SK-N-SH (cell line): ENCODE results near the gene ADGRL3. TPM values are rescaled to one million over a fixed set of nuclear protein-coding genes. Genes with fewer than 3 reads are reported as not detected.

Experiments
- CTCF ChIA-PET: fragments of 300-600, 350-600 bp; formaldehyde crosslinking; extraction: SDS; loops from one replicate; lab custom pipeline; 2021; lab: Yijun Ruan, JAX
- POLR2A ChIA-PET: fragments of 350-600 bp; sonication (Branson Sonifier 250); formaldehyde crosslinking; extraction: SDS; loops from one replicate; lab custom pipeline; 2020; ENCODE audit warnings: antibody characterized with exemption, inconsistent platforms; lab: Yijun Ruan, JAX
- DNase-seq: peaks from one replicate; pipeline ENCODE4 v3.0.0; 2012
- H2AFZ ChIP-seq: fragments of 200-600 bp; sonication (generic); 2 replicates; pipeline ENCODE4 v1.8.1; 2016; ENCODE audit warnings: antibody characterized with exemption, mild to moderate bottlenecking, low read depth
- H3F3A ChIP-seq: fragments of 200-600 bp; sonication (generic); replicated peaks from 2 replicates; pipeline ENCODE3; 2016; ENCODE audit warnings: antibody characterized with exemption, mild to moderate bottlenecking; ENCODE audit not compliant: insufficient read depth
- H3K27ac ChIP-seq, 2 experiments: fragments of 200-500 bp in 1 of 2; fragments of 200-600 bp in 1 of 2; sonication (Bioruptor generic) in 1 of 2; sonication (generic), shearing (Covaris generic) in 1 of 2; 2 replicates each; pipeline versions ENCODE4 v1.5.1 to v1.6.1; 2014 to 2016; ENCODE audit warnings: low read depth in 2 of 2, inconsistent platforms in 1 of 2, low read length in 1 of 2, mild to moderate bottlenecking in 1 of 2, mixed read lengths in 1 of 2
- H3K27me3 ChIP-seq: fragments of 200-600 bp; sonication (generic), shearing (Covaris generic); 2 replicates; pipeline ENCODE4 v1.6.1; 2016; ENCODE audit warnings: mixed run types; ENCODE audit not compliant: insufficient read depth
- H3K36me3 ChIP-seq, 2 experiments: fragments of 200-500 bp in 1 of 2; fragments of 200-600 bp in 1 of 2; sonication (Bioruptor generic) in 1 of 2; sonication (generic) in 1 of 2; replicated peaks in 1 of 2; 2 replicates each; pipeline versions ENCODE3 to v1.5.1; 2014 to 2016; ENCODE audit warnings: low read length in 1 of 2, mild to moderate bottlenecking in 1 of 2; ENCODE audit not compliant: insufficient read depth in 2 of 2, control insufficient read depth in 1 of 2
- H3K4me1 ChIP-seq, 2 experiments: fragments of 200-500 bp in 1 of 2; fragments of 200-600 bp in 1 of 2; sonication (Bioruptor generic) in 1 of 2; sonication (generic), shearing (Covaris generic) in 1 of 2; 2 replicates each; pipeline versions ENCODE4 v1.5.1 to v1.6.1; 2014 to 2016; ENCODE audit warnings: low read depth in 1 of 2, low read length in 1 of 2, mixed run types in 1 of 2; ENCODE audit not compliant: insufficient read depth in 2 of 2, control insufficient read depth in 1 of 2
- H3K4me2 ChIP-seq: fragments of 200-600 bp; sonication (generic), shearing (Covaris generic); 2 replicates; pipeline ENCODE4 v1.6.1; 2017; ENCODE audit warnings: mixed run types
- H3K4me3 ChIP-seq, 2 experiments: fragments of 200-500 bp in 1 of 2; fragments of 200-600 bp in 1 of 2; sonication (Bioruptor generic) in 1 of 2; sonication (generic), shearing (Covaris generic) in 1 of 2; 2 replicates each; pipeline versions ENCODE4 v1.5.1 to v1.8.1; 2014 to 2016; ENCODE audit warnings: low read depth in 2 of 2, inconsistent platforms in 1 of 2, low read length in 1 of 2, mild to moderate bottlenecking in 1 of 2, mixed read lengths in 1 of 2, moderate library complexity in 1 of 2
- H3K79me2 ChIP-seq: fragments of 200-600 bp; sonication (generic); 2 replicates; pipeline ENCODE4 v1.8.1; 2017; ENCODE audit warnings: mild to moderate bottlenecking; ENCODE audit not compliant: insufficient read depth
- H3K9ac ChIP-seq: fragments of 200-600 bp; sonication (generic); 2 replicates; pipeline ENCODE4 v1.6.1; 2017; ENCODE audit warnings: mixed run types
- H3K9me2 ChIP-seq: fragments of 200-600 bp; sonication (generic); 2 replicates; pipeline ENCODE4 v1.6.1; 2017; ENCODE audit warnings: mixed run types
- H3K9me3 ChIP-seq: fragments of 200-600 bp; sonication (generic); 2 replicates; pipeline ENCODE4 v1.6.1; 2017; ENCODE audit warnings: mixed run types, mild to moderate bottlenecking, moderate library complexity
- H4K20me1 ChIP-seq: fragments of 200-600 bp; sonication (generic); 2 replicates; pipeline ENCODE4 v1.6.1; 2017; ENCODE audit warnings: mild to moderate bottlenecking, mixed run types; ENCODE audit not compliant: insufficient read depth
- ELF1 ChIP-seq: IDR thresholded peaks from 2 replicates; pipeline ENCODE4 v1.4.0; 2012
- FOXJ3 ChIP-seq: sonication (generic); formaldehyde crosslinking; IDR thresholded peaks from 2 replicates; pipeline ENCODE4 v1.5.1; 2020; ENCODE audit warnings: mild to moderate bottlenecking, missing genetic modification reagents
- FOXM1 ChIP-seq: IDR thresholded peaks from 2 replicates; pipeline ENCODE4 v1.4.0; 2012; ENCODE audit warnings: low read depth, mild to moderate bottlenecking
- GATA2 ChIP-seq: sonication (generic); formaldehyde crosslinking; IDR thresholded peaks from 2 replicates; pipeline ENCODE4 v1.5.0; 2020; ENCODE audit warnings: mild to moderate bottlenecking, missing genetic modification reagents
- JUND ChIP-seq: IDR thresholded peaks from 2 replicates; pipeline ENCODE4 v1.4.0; 2012
- MEF2A ChIP-seq: IDR thresholded peaks from 2 replicates; pipeline ENCODE4 v1.4.0; 2012; ENCODE audit warnings: low read depth, borderline replicate concordance
- NFIC ChIP-seq: IDR thresholded peaks from 2 replicates; pipeline ENCODE4 v1.4.0; 2012; ENCODE audit warnings: borderline replicate concordance
- RCOR1 ChIP-seq: fragments of 150-350 bp; IDR thresholded peaks from 2 replicates; pipeline ENCODE4 v1.6.1; 2017; ENCODE audit warnings: antibody characterized with exemption, low read length
- RFX5 ChIP-seq: IDR thresholded peaks from 2 replicates; pipeline ENCODE4 v1.6.1; 2012; ENCODE audit warnings: mild to moderate bottlenecking, improper control_type of control experiment, low read length
- RXRA ChIP-seq: IDR thresholded peaks from 2 replicates; pipeline ENCODE4 v1.4.0; 2012; ENCODE audit warnings: low read depth, mild to moderate bottlenecking, borderline replicate concordance
- SIN3A ChIP-seq: IDR thresholded peaks from 2 replicates; pipeline ENCODE4 v1.6.1; 2012; ENCODE audit warnings: low read depth, mild to moderate bottlenecking, low read length, moderate library complexity, borderline replicate concordance
- TAF1 ChIP-seq: IDR thresholded peaks from 2 replicates; pipeline ENCODE4 v1.6.1; 2012; ENCODE audit warnings: low read depth, mild to moderate bottlenecking, low read length, moderate library complexity, borderline replicate concordance
- TCF12 ChIP-seq: IDR thresholded peaks from 2 replicates; pipeline ENCODE4 v1.4.0; 2012
- YY1 ChIP-seq: IDR thresholded peaks from 2 replicates; pipeline ENCODE4 v1.4.0; 2012; ENCODE audit warnings: low read depth, mild to moderate bottlenecking
- WGBS: methylation state at CpG from one replicate; pipeline ENCODE4 v1.1.6; 2017; ENCODE audit warnings: low lambda C conversion rate; 5-methylcytosine and 5-hydroxymethylcytosine counted together
- polyA plus RNA-seq, 3 experiments: library from polyadenylated mRNA; depleted of rRNA; stranded (reverse); fragments of >200 nt; gene quantifications; 2 replicates each; pipeline ENCODE4 v1.2.3, GENCODE V29; 2012
- TF ChIP-seq, protein P1 (sequence below): IDR thresholded peaks from 2 replicates; pipeline ENCODE4 v1.6.1; 2012; ENCODE audit warnings: mild to moderate bottlenecking, low read depth, low read length, moderate library complexity
- TF ChIP-seq, protein P2 (sequence below): fragments of 150-350 bp; IDR thresholded peaks from 2 replicates; pipeline ENCODE4 v1.6.1; 2016; ENCODE audit warnings: mild to moderate bottlenecking, low read depth, low read length
- TF ChIP-seq, protein P3 (sequence below): IDR thresholded peaks from 2 replicates; pipeline ENCODE4 v1.4.0; 2012; ENCODE audit warnings: low read depth, borderline replicate concordance
- TF ChIP-seq, protein P4 (sequence below): fragments of 200-600 bp; sonication (generic); IDR thresholded peaks from 2 replicates; pipeline ENCODE4 v1.6.1; 2017; ENCODE audit warnings: antibody characterized with exemption, mild to moderate bottlenecking, moderate library complexity
- TF ChIP-seq, protein P5 (sequence below): fragments of 150-350 bp; IDR thresholded peaks from 2 replicates; pipeline ENCODE4 v1.6.1; 2017; ENCODE audit warnings: antibody characterized with exemption, low read length, low read depth, borderline replicate concordance

Gene ADGRL3
- polyA plus RNA-seq, 1 of the 3 experiments (the other 2 are of a cell fraction): 0.03 TPM

DNA sequence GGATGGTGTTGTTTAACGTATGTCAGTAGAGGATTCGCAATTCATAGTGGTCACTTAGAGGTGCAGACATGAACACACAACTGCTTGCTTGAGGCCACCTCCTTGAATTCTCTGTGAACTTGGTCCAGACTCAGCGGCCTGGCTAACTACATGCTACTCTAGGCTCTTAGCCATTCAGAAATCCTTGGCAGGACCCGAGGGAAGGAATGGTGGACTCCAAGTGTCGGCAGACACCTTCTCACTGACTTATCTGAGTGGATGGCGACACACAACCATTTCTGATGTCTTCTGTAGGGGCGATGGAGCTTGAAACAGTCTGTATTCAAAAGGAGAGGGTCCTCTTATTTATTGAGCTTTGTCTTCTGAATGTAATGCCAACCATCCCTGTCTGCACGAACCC is 24.4 kb downstream of the ADGRL3 start (continued):
- TF ChIP-seq, protein P1, sequence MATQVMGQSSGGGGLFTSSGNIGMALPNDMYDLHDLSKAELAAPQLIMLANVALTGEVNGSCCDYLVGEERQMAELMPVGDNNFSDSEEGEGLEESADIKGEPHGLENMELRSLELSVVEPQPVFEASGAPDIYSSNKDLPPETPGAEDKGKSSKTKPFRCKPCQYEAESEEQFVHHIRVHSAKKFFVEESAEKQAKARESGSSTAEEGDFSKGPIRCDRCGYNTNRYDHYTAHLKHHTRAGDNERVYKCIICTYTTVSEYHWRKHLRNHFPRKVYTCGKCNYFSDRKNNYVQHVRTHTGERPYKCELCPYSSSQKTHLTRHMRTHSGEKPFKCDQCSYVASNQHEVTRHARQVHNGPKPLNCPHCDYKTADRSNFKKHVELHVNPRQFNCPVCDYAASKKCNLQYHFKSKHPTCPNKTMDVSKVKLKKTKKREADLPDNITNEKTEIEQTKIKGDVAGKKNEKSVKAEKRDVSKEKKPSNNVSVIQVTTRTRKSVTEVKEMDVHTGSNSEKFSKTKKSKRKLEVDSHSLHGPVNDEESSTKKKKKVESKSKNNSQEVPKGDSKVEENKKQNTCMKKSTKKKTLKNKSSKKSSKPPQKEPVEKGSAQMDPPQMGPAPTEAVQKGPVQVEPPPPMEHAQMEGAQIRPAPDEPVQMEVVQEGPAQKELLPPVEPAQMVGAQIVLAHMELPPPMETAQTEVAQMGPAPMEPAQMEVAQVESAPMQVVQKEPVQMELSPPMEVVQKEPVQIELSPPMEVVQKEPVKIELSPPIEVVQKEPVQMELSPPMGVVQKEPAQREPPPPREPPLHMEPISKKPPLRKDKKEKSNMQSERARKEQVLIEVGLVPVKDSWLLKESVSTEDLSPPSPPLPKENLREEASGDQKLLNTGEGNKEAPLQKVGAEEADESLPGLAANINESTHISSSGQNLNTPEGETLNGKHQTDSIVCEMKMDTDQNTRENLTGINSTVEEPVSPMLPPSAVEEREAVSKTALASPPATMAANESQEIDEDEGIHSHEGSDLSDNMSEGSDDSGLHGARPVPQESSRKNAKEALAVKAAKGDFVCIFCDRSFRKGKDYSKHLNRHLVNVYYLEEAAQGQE: no peak
- TF ChIP-seq FOXM1 (no peak), RXRA (no peak), MEF2A (no peak), ELF1 (no peak)
- TF ChIP-seq, protein P2, sequence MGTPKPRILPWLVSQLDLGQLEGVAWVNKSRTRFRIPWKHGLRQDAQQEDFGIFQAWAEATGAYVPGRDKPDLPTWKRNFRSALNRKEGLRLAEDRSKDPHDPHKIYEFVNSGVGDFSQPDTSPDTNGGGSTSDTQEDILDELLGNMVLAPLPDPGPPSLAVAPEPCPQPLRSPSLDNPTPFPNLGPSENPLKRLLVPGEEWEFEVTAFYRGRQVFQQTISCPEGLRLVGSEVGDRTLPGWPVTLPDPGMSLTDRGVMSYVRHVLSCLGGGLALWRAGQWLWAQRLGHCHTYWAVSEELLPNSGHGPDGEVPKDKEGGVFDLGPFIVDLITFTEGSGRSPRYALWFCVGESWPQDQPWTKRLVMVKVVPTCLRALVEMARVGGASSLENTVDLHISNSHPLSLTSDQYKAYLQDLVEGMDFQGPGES: no peak

DNA sequence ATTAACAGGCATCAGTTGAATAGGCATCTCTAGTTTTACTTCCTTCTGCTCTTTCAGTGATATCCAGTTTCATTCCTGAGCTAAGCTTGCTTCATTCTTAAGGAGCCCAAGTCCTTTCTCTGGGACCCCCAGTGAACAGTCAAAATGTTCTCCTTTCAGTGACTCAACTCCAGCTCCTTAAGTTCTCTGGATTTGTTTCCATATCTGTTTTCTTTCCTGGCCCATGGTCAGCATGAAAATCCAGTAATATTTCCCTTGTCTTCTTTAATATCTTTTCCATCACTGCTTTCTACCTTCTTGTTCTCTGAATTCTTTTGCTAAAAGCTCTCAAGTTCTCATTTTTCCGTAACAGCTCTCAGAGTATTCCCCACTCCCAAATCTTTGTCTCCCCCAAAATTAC is 25.5 kb downstream of the ADGRL3 start:
- TF ChIP-seq SIN3A (no peak), GATA2 (no peak), RXRA (no peak), FOXJ3 (CRISPR knock-in tag) (no peak), TCF12 (no peak), JUND (no peak), TAF1 (no peak), YY1 (no peak), RCOR1 (no peak), RFX5 (no peak), NFIC (no peak)
- TF ChIP-seq, protein P1: no peak
- TF ChIP-seq, protein P3, sequence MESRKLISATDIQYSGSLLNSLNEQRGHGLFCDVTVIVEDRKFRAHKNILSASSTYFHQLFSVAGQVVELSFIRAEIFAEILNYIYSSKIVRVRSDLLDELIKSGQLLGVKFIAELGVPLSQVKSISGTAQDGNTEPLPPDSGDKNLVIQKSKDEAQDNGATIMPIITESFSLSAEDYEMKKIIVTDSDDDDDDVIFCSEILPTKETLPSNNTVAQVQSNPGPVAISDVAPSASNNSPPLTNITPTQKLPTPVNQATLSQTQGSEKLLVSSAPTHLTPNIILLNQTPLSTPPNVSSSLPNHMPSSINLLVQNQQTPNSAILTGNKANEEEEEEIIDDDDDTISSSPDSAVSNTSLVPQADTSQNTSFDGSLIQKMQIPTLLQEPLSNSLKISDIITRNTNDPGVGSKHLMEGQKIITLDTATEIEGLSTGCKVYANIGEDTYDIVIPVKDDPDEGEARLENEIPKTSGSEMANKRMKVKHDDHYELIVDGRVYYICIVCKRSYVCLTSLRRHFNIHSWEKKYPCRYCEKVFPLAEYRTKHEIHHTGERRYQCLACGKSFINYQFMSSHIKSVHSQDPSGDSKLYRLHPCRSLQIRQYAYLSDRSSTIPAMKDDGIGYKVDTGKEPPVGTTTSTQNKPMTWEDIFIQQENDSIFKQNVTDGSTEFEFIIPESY: no peak
- TF ChIP-seq, protein P4, sequence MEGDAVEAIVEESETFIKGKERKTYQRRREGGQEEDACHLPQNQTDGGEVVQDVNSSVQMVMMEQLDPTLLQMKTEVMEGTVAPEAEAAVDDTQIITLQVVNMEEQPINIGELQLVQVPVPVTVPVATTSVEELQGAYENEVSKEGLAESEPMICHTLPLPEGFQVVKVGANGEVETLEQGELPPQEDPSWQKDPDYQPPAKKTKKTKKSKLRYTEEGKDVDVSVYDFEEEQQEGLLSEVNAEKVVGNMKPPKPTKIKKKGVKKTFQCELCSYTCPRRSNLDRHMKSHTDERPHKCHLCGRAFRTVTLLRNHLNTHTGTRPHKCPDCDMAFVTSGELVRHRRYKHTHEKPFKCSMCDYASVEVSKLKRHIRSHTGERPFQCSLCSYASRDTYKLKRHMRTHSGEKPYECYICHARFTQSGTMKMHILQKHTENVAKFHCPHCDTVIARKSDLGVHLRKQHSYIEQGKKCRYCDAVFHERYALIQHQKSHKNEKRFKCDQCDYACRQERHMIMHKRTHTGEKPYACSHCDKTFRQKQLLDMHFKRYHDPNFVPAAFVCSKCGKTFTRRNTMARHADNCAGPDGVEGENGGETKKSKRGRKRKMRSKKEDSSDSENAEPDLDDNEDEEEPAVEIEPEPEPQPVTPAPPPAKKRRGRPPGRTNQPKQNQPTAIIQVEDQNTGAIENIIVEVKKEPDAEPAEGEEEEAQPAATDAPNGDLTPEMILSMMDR: no peak
- TF ChIP-seq, protein P5, sequence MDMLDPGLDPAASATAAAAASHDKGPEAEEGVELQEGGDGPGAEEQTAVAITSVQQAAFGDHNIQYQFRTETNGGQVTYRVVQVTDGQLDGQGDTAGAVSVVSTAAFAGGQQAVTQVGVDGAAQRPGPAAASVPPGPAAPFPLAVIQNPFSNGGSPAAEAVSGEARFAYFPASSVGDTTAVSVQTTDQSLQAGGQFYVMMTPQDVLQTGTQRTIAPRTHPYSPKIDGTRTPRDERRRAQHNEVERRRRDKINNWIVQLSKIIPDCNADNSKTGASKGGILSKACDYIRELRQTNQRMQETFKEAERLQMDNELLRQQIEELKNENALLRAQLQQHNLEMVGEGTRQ: no peak
- Histone ChIP-seq H2AFZ (no peak overlapping the region), H3K79me2 (no peaks in the 10 kb centered on the region), H3K36me3 (no peaks in the 10 kb centered on the region), H3K9me2 (no peaks in the 10 kb centered on the region), H3K4me1 (no peaks in the 10 kb centered on the region), H4K20me1 (no peaks in the 10 kb centered on the region), H3K9me3 (no peaks in the 10 kb centered on the region), H3K4me3 (no peak overlapping the region), H3K4me2 (no peak overlapping the region), H3K9ac (no peak overlapping the region), H3F3A (no peaks in the 10 kb centered on the region), H3K27ac (no peak overlapping the region), H3K27me3 (no peaks in the 10 kb centered on the region)
- WGBS: 47% methylated on average over 1 of the region's 1 CpG
- CTCF ChIA-PET: interaction anchor here (0.8 kb wide), 1 partner anchor 9 kb away, joined by 3 read pairs; no protein-coding TSS in a partner anchor
- POLR2A ChIA-PET: no interaction called here
- no peak for DNase-seq
